NCI-H1436 (cell line): ENCODE measurements around the gene DUSP6.

ENCODE experiments used
- DNase-seq: peaks from one replicate; lab custom pipeline; 2025; lab: John Stamatoyannopoulos, UW

Gene DUSP6

DNA sequence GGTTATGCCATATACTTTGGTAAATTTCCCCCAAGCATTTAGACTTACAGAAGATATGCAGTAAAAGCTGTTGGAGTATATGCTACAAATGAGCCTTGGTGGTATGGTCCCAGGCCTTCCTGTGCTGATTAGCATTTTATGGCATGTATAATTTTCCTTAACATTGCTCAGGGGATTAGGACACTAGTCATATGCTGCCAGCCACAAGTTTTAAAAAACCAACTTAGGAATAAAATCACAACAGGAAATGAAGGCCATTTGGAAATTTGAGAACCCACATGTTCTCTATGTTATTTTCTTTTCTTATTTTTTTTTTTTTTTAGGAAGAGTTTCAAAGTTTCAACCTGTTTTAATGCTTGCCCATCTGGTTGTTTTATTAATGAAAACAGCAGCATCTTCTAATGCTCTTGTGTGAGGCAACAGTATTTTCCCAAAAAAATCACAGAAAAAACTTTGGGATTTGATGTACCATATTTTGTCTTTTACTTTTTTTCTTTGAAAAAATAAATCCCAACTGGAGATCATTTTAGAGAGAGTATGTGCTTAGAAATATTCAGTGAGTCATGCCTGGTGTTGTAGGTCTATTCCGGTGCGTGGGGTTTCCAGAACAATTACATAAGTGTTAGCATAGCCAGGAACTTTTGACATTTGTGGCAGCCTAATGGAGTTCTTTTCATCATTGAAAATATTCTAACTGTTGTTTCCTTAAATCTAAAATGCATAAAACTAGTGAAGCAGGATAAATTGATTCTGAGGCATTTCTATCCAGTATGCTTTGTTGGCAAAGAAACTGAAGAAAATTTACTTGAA, 21.7 kb upstream of the DUSP6 start:
- DNase-seq, result no peak

DNA sequence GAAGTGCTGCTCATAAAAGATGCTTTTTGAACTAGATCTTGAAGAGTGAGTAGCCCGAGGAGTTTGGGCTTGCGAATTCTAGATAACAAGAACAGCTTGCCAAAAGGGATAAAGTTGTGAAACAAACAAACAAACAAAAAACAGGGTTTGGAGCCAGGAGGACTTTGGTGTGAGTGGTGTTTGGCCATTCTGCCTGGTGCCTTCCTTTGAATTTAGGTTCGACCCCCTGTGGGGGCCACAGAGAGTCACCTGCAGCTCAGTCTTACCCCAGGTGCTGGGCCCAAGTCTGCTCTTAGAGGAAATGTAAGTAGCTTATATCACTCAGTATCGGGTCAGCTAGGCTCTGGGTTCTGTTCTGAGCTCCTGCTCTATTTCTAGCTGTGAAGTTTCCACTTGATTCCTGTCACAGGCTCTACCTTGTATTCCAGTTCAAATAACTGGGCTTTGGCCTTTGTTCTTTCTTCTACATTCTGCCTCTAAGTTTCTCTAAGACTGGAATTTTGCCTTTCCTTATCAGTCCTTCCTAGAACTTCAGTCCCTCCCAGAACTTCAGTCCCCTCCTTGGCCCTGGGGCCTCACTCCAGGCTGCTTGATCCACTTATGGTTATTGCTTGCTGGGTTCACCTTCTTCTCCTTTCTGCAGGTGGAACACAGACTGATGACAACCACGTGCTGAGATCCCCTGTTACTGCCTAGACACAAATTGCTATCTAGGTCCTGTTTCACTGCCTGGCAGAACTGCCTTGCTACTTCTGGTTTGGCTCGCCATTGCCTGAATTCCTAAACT, 20.5 kb upstream of the DUSP6 start:
- no peak for DNase-seq

DNA sequence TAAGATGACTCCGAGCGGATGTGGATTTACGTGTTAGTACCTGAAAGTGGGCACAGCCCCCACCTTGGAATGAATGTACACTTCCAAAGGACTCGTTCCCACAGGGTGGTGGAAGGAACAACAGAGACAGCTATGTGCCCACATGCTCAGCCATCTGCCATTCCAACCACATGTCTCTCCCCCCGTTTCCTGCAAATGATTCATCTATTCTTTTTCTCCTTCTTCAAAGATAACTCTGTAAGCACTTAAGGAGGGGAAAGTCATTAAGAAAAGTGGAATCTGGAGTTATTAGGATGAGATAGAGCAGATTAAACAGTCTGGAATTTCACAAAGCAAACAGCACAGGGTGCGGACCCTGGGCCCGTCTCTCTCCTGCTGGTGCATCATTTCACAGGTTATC, 18.5 kb upstream of the DUSP6 start:
- DNase-seq, result no peak

DNA sequence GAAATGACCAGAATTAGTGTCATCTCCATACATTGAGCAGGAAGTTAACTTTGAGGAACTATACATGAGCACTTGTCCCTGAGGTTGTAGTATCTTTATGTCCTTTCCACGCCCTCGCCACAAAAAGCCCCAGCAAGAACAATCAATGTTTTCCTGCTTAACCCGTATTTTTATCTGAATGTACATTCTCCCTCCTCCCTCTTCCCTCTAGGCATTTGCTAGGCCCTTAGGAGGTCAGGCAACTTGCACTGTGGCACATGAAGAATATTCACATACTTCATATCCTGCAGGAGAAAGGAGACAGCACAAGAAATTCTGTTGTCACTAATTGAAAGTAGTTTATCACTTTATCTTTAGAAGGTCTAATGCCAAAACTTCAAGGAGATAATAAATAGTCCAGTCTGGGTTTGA, 18.1 kb upstream of the DUSP6 start:
- no peak for DNase-seq

DNA sequence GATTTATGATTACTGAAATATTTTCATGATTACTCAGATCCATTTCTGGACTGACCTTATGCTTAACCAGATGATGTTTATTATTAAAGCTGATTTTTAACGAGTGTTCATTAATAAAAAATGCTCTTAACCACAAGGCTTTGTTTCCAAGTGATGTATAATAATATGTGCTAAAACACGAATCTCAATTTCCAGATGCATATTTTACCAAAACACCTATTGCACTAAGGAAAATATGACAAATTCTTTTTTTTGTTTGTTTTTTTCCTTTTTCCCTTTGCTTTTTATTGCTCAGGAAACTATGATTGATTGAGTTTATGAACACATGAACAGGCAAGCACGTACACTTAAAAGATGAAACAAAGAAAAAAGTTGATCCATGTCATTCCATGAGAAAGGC, 16.9 kb upstream of the DUSP6 start:
- no peak for DNase-seq

DNA sequence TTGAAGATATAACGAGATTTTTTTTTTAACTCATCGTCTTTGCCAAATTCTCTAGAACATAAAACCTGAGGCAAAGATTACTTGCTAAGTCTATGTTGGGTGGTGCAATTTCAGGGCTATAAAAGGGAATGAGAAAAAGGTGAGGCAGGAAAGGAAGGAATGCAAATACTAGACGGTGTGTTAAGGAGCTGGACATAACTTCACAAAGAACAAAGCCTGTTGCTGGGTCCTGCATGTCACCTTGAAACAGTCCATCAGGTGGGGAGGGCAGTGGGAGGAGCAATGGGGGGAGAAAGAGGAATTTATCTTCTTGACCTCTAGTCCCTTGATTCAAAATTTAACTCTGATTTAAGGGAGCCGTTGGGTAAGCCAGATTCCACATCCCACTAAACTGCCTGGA, 16.1 kb upstream of the DUSP6 start:
- no peak for DNase-seq

DNA sequence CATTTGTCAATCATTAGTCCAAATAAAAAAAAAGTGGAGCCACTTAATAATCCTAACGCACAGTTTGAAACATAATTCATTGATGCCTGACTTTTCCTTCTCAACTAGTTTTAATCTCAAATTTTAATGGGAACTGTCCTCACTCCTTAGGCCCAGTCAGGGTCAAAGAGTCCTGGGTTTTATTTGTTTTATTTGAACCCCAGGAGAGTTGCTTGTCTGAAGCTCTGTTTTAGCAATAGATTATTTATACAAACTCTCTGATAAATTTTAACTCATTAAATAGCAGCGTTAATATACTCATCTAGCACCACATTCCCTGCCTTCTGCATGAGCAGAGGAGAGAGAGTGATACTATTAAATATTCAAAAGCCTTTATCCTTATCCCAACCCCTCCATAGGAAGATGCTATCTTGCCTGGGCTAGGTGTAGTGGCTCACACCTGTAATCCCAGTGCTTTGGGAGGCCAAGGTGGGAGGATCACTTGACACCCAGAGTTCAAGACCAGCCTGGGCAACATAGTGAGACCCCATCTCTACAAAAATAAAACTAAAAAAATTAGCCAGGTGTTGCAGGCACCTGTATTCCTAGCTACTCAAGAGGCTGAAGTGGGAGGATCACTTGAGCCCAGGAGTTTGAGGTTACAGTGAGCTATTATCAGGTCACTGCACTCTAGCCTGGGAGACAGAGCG, 14.5 kb upstream of the DUSP6 start:
- DNase-seq, result no peak

DNA sequence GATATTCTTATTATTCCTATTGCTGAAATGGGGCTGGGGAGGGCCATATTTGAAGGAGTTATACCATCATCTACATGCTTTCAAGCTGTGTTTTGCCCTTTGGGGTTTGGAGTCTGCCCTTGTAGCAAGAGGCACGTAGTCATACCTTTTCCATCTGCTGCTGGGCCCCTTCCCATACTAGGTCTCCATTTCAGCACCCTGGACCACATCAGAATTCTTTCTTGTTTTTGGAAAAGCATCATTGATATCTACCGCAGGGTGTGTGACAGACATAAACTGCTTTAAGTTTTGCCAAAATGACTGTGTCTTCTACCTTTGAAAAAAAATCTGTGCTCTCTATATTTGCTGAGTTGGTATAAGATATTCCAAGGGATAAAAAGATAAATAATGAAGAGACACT, 12.3 kb upstream of the DUSP6 start:
- no peak for DNase-seq

DNA sequence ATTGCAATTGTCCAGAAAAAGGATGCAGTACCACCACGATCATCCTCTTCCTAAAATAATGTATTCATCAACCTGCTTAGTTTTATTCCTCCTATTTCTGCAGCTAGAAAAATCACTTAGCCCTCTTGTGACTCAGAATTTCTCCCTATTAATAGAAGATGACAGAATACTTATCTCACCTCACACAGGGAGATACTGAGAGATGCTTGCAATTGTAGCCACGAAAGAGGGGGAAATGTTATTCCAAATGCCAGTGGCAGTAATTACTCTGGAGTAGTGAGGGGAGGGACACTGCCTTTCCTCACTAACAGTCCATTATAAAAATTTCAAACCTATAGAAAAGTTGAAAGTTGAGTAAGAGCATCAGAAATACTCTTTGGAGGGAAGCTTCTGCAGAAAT, 11.8 kb upstream of the DUSP6 start:
- DNase-seq, result no peak

DNA sequence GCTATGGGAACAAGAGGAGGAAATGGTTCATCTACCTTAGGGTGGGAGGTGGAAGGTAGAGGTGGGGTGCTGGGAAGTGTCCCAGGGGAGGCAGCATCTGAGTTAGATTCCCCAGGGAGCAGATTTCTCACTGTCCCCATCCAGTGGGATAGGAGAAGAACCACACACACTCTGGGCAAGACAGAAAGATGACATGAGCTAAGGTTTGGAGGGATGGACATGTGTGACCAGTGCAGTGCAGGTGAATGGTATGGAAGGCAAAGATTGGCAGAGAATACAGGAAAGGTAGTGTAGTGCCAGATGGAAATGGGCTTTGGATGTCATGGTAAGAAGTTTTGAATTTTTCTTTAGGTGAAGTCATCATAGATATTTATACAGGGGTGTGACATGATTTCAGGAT, 11.3 kb upstream of the DUSP6 start:
- no peak for DNase-seq

DNA sequence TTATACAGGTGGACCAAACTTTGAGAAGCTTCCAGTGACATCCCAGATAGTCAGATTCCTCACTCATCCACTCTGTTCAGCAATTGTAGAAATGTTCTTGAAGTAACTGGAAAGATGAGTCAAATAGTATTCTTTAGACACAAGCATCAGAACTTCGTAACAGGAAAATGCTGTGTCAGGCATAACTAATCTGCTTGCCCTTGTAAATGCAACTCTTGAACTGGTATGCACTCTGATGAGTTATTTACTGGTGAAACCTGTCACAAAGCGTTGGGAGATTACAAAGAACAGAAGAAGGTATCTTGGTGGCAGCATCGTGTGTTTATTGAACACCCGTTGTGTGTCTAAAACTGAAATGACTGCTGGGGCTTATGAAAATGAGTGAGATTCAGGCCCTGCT, 10.8 kb upstream of the DUSP6 start:
- no peak for DNase-seq

DNA sequence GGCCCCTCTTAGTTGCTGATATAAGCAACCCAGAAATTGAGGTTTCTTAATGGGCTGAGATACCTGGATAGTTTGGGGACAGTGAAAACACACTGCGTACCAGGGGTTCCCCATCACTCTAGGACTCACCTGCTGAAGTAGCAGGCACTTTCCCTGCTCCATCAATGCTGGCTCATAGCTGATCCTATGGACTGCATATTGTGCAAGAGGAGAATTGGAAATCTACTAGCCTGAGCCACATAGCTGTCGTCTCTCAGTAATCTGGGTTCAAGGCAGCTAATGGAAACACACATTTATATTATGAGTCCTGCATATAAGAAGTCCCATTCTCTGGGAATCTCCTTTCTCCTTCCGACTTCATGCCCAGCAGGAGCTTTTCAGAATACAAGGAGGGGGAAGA, 7.3 kb upstream of the DUSP6 start:
- no peak for DNase-seq

DNA sequence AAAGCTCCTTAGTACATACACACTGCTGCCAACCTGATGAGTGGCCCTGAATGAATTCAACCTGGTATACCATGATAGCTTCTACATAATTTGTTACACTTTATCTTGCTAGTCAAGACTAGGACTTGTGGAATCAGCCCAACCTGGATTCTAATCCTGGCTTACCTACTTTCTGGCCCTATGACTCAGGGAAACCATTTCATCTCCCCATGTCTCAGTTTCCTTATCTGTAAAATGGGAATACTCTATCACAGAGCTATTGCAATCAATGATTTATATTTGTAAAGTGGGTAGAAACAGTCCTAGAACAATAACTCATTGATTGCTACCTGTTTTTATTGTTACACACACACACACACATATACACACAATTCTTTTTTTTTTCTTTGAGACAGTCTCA, 6.5 kb upstream of the DUSP6 start:
- DNase-seq, result no peak

DNA sequence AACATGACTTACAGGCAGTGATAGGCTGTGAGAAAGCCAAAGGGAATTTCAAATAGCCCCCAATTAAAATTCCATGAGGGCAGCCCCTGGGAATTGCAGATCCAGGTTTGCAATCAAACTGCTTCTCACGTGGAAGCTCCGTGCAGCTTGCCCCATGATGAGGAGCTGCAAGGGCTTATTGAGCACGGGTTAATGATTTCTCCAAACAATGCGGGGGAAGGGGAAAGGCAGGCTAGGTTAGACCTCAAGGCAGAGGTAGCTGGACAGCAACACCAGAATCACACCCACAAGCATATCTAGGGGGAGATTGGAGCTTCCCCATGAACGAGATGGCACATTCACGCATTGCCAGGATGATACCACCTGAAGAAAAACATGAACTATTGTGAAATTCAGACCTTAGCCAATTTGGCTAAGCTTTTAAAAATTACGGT, 5.0 kb upstream of the DUSP6 start:
- DNase-seq, result no peak

DNA sequence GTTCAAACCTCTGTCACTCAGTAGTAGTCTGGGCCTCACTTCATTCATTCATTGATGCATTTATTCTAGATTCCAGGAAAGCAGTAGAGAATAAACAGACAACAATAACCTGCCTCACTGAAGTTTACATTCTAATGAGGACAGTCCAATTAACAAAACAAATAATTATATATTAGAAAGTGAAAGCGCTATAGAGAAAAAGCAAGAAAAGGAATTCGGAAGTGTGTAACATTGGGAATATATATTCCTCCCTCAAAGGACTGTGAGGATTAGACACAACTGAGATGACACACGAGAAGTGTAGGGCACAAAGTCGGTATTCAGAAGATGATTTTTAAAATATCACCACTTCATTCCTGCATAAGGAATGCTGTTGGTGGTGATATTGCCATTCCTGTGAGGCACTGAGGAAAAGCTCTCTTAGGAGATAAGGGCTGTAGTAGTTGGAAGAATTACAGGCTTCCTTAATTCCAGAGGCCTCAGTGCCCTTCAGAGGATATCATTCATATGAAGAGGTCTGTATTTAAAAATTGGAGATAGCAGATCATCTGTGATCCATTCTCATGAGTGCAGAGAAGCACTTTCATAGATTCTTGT, 3.9 kb upstream of the DUSP6 start:
- DNase-seq, result no peak

DNA sequence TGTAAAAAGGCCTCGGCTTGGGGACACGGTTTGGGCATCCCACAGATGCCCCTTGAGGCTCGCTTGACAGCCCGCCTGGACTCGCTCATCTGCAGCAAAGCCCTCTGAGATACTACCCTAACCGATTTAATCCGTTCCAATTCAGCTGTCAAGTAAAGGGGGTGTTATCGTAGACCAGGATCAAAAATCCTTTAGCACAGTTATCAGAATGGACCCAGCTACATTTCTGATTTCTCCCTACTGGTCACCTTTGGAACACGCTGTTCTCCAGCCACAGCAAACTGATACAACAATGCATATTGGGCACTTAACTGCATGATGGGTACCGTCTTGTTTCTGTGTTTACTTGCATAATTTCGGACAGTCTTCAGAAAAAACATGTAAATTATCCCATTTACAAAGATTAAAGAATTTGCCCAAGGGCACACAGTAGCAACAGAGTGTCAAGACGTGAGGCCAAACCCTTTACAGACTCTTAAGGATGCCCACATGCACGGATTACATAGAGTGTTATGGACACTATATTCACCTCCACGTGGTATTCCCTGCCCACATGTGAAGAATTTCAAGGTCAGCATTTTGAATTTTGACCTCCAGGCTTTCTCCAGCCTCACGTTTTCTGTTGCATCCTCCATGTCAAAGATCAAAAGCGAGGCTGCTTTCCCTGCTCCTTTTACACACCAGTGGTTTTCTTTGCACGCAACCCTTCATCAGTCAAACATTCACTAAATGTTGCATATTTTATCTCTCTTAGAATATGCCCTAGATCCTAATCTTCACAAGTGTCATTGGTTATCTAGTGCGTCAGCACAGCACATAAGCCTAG, 3.2 kb upstream of the DUSP6 start:
- DNase-seq, result no peak

DNA sequence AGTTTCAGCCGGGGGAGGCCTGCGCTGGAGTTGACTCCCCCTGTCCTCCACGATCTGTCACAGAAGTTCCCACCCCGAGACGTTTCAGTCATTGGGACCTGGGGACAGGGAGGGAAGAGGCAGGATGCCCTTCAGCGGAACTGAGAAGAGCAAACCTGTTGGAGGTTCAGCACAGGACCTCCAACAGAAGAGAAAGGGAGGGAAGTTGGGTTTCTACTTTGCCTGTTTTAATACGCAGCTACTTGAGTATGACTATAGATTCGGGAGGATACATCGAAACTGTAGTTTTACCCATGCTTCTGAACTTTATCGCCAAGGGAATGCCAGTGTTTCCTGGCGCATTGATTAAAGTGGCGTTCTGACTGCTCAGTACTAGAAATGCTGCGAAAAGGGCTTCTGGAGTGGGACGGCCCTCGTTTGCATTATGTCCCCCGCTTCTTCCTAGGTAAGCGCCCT, 2.3 kb upstream of the DUSP6 start:
- no peak for DNase-seq

DNA sequence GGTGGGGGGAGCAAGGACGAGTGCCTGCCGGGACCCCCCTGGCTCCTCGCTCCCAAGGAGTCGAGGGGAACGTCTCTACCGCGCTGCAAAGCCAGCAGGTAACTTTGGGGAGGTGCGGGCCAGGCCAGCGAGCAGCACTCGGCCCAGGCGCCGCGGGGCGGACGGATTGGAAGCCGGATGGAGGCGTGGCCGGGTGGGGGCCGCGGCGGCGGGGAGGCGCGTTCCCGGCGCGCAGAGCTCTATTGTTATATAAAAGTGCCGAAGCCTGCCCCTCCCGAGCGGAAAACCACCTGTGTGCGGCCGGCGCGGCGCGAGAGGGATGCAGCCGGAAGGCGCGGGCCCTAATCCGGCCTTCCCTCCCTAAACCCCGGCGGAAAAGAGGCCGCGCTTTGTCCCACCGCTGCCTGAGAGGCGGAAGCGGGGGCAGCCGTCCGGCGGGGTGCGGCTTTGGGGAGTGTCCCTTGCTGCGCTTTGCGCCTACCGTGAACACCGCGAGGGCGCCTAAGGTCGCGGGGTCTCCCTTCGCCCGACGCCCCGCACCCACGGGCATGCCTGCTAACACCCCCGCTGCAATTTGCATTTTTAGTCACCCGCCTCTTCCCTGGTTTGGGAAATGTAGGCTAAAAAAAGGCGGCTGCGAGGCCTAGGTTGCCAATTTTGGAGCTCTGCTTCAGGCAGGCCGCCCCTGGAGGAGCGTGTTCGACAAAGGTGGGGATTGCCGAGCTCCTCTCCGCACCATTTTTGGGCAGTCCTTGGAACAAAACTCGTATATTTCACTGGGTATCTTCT, 1.7 kb upstream of the DUSP6 start:
- peak; percentile 51 for DNase-seq

DNA sequence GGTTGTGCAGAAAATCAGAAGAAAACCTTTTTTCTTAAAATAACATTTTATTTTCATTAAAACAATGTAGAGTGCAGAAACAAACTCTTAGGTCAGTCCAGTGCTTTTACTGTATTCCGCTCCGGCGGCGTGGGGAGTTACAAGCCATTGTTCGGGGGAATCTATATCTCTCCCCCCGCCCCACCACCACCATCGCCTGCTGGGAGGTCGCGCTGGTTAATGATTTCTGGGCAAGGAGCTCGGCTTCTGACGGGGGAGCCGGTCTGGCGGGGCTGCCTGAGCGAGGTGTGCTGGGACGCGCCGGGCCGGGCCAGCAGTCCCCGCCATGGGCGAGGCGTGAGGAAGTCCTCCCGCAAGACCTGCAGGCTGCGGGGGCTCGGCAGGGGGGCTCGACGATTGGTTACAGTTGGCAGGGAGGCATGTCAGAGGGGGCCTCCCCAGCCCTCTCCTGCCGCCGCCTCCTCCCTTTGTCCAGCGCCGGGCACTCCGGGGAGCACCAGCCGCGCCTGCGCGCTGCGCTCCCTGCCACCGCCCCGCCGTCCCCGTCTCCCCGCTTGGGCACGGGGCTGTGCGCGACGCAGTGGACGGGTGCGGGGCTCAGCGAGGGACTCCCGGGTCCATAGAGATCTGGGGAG, 1.0 kb upstream of the DUSP6 start:
- peak; percentile 59 for DNase-seq

DNA sequence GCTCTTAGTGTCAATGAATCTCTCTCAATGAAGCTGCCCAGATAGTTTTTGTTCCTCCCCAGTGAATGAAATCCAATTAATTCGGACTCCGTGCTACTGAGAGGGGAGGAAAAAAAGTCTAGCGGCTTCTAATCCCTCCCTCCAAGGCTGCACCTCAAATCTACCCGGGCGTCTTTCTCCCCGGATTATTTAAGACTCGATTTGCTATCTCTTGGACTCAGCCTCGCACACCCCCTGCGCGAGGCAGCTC, 134 bp downstream of the DUSP6 start:
- DNase-seq, result no peak
